ENCODE measurements around the gene RHBDD2. TPM values are rescaled to one million over a fixed set of nuclear protein-coding genes. Genes with fewer than 3 reads are reported as not detected.
A peak's percentile ranks its signal among the peaks of the same experiment; 100 is the strongest.

Gene RHBDD2
- total RNA-seq (2011; cell fraction: chromatin; rRNA removed; ENCODE audit: low replicate concordance), result 22.0 and 61.8 TPM in 2 replicates
- 61.1 and 68.0 TPM in 2 replicates for total RNA-seq (2011; cell fraction: nucleolus; rRNA removed)
- total RNA-seq (2011; cell fraction: nucleoplasm; rRNA removed), result 53.5 and 72.0 TPM in 2 replicates
- total RNA-seq (2014; rRNA removed), result 22.3 and 29.1 TPM in 2 replicates
- total RNA-seq (2014; rRNA removed; fragmentation: Illumina TruSeq; extraction: Trizol), result 11.0 and 11.8 TPM in 2 replicates
- 14.5 and 14.9 TPM in 2 replicates for total RNA-seq (2015; rRNA removed; fragmentation: Illumina TruSeq; extraction: Trizol)
- total RNA-seq (2021), result 33.6 and 36.7 TPM in 2 replicates
- 17.9 and 33.4 TPM in 2 replicates for polyA plus RNA-seq (2011; rRNA removed)
- 31.3 and 72.7 TPM in 2 replicates for polyA plus RNA-seq (2011; cell fraction: cytosol; rRNA removed)
- 19.7 and 50.0 TPM in 2 replicates for polyA plus RNA-seq (2011; cell fraction: nucleus; rRNA removed)
- polyA plus RNA-seq (2012), result 37.9 and 107 TPM in 2 replicates
- 23.8 and 45.5 TPM in 2 replicates for polyA plus RNA-seq (2014; fragmentation: Illumina TruSeq; extraction: Trizol)
- 1 to 10 TPM; 3.3 to 5.4 TPM for polyA plus RNA-seq (2014; fragmentation: Nextera tagmentation; extraction: Ambion mirVana)
- 20.1 and 20.9 TPM in 2 replicates for polyA plus RNA-seq (2014; rRNA removed)
- polyA minus RNA-seq (2011; rRNA and poly(A)+ RNA removed), result 12.8 and 15.1 TPM in 2 replicates
- polyA minus RNA-seq (2011; cell fraction: cytosol; rRNA and poly(A)+ RNA removed), result 20.8 and 31.7 TPM in 2 replicates
- 10.0 and 15.5 TPM in 2 replicates for polyA minus RNA-seq (2011; cell fraction: nucleus; rRNA and poly(A)+ RNA removed)
- percentile 79 among the genes with signal in this experiment for Bru-seq, nascent RNA
- percentile 61 among the genes with signal in this experiment for BruChase-seq, experiment 1, labeled RNA remaining after a 2-hour chase
- percentile 60 among the genes with signal in this experiment for BruChase-seq, experiment 2, labeled RNA remaining after a 6-hour chase
- long read RNA-seq, experiment 1, transcript RHBDD2-201 (4 exons, 1,802 nt), result major isoform, 26 of 57 reads
- long read RNA-seq, experiment 1, transcript RHBDD2-202 (5 exons, 1,878 nt), result minor isoform, 9 of 57 reads
- long read RNA-seq, experiment 1, partial matches to known transcripts, result 15 of 57 reads
- long read RNA-seq, experiment 1, other reads (novel, unspliced or antisense), result 1 of 57 reads
- long read RNA-seq, experiment 2, transcript RHBDD2-201 (4 exons, 1,802 nt), result major isoform, 18 of 40 reads
- long read RNA-seq, experiment 2, transcript RHBDD2-202 (5 exons, 1,878 nt), result minor isoform, 17 of 40 reads
- long read RNA-seq, experiment 2, partial matches to known transcripts, result 0 of 40 reads
- long read RNA-seq, experiment 2, other reads (novel, unspliced or antisense), result 4 of 40 reads
- long read RNA-seq, experiment 3, transcript RHBDD2-201 (4 exons, 1,802 nt), result major isoform, 26 of 33 reads
- long read RNA-seq, experiment 3, partial matches to known transcripts, result 2 of 33 reads
- long read RNA-seq, experiment 3, other reads (novel, unspliced or antisense), result 1 of 33 reads

DNA sequence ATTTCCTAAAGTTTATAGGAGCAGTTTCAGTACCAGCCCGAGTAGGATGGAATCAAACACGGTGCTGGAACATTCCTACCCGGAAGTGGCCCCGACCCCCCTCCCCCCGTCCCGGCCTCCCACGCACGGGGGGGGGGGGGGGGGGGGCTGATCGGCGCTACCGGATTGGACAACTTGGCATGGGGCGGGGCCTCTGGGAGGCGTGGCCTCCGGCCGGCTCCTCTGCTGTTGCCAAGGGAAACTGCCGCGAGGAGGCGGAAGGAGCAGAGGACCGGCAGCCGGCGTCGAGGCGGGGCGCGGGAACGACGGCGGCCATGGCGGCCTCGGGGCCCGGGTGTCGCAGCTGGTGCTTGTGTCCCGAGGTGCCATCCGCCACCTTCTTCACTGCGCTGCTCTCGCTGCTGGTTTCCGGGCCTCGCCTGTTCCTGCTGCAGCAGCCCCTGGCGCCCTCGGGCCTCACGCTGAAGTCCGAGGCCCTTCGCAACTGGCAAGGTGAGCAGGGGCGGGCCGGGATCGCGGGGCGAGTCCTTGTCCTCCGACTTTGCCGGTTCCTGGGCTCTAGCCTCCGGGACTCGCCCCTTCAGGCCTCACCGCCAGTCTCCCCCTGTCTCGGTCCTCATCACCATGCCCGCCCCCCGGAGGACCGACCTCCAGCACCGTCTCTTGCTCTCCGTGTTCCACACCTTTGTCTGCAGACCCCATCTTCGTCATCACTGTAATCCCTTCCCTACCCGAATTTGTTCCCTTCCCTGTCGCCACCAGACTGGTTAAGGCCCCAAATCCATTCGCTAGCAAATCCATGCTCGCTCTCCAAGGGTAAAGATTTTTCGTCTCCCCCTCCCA, at the start of gene RHBDD2:
Gene RHBDD2, plus strand, starts transcription at position 266 of the 843 bp plus-strand sequence. Its CDS starts 49 bp downstream, at position 315.
- peak; percentile 98 to 100 (median 100) for DNase-seq (ENCODE audit: extremely low read depth in 1 of 4, low spot score in 3 of 4)
- Histone ChIP-seq H3K4me2 (ENCODE audit: insufficient read depth, low read length) (peak within 1 kb of the TSS; percentile 95), H3K36me3 (ENCODE audit: control insufficient read depth, insufficient read depth, low read length) (peaks cover 32% of the 10 kb centered on the region), H3K9ac (ENCODE audit: insufficient read depth in 1 of 2, low read depth in 2 of 2, low read length in 2 of 2) (peak within 1 kb of the TSS; percentile 72 to 99), H3K9me1 (ENCODE audit: control insufficient read depth, insufficient read depth, low read length) (no peaks in the 10 kb centered on the region), H3K9me3 (replicated peaks; ENCODE audit: control insufficient read depth, insufficient read depth, low read depth, low read length) (no peaks in the 10 kb centered on the region), H3K4me1 (replicated peaks in 1 of 2; ENCODE audit: control insufficient read depth in 2 of 2, insufficient read depth in 2 of 2, low read length in 2 of 2) (peaks cover 21 to 22% of the 10 kb centered on the region in 2 experiments), H4K20me1 (replicated peaks; ENCODE audit: control insufficient read depth, insufficient read depth, low read length) (no peaks in the 10 kb centered on the region), H3K79me2 (ENCODE audit: control insufficient read depth, insufficient read depth, low read length) (peaks cover 18% of the 10 kb centered on the region), H3K27ac (ENCODE audit: extremely low read depth, low read depth, low read length) (peak within 1 kb of the TSS; percentile 61), H3K4me3 (peak within 1 kb of the TSS; percentile 65), H3K27me3 (ENCODE audit: control insufficient read depth in 2 of 2, insufficient read depth in 2 of 2, low read length in 2 of 2) (no peaks in the 10 kb centered on the region), H2AFZ (ENCODE audit: low read depth, low read length) (peak within 1 kb of the TSS; percentile 95)
- 2% methylated on average over 40 of the region's 65 CpGs for WGBS (ENCODE audit: insufficient coverage, low coverage, missing lambda C conversion rate)
- POLR2A ChIA-PET, result interaction anchor here (0.6 to 2.1 kb wide), 6 partner anchors 11 to 205 kb away, joined by 3 to 4 read pairs (median 3); no protein-coding TSS in a partner anchor
- in situ Hi-C loops (cut with MboI), result no loop called here
- BruUV-seq (replicated peaks), result no TSS peak
- FAIRE-seq, result peak; percentile 51
- intact Hi-C loops (cut with micrococcal nuclease), result no loop called here
- CTCF ChIA-PET (ENCODE audit: low intra/inter-chr PET ratio), result no interaction called here
- peak; percentile 98 for ATAC-seq
- TF ChIP-seq POLR2B (IDR thresholded peaks at IDR 0.05; ENCODE audit: low read depth, partially characterized antibody), result peak; percentile 81
- no peak for TF ChIP-seq ZC3H4 (CRISPR knock-in tag; IDR thresholded peaks at IDR 0.05; ENCODE audit: borderline replicate concordance)
- no peak for TF ChIP-seq HSF4 (CRISPR knock-in tag; IDR thresholded peaks at IDR 0.05; ENCODE audit: borderline replicate concordance)
- TF ChIP-seq KLF16 (IDR thresholded peaks at IDR 0.05), result no peak; the same call in 1 of the 2 replicates
- TF ChIP-seq DDX20 (tag; IDR thresholded peaks at IDR 0.05; ENCODE audit: low read depth), result no peak
- TF ChIP-seq, protein P1, sequence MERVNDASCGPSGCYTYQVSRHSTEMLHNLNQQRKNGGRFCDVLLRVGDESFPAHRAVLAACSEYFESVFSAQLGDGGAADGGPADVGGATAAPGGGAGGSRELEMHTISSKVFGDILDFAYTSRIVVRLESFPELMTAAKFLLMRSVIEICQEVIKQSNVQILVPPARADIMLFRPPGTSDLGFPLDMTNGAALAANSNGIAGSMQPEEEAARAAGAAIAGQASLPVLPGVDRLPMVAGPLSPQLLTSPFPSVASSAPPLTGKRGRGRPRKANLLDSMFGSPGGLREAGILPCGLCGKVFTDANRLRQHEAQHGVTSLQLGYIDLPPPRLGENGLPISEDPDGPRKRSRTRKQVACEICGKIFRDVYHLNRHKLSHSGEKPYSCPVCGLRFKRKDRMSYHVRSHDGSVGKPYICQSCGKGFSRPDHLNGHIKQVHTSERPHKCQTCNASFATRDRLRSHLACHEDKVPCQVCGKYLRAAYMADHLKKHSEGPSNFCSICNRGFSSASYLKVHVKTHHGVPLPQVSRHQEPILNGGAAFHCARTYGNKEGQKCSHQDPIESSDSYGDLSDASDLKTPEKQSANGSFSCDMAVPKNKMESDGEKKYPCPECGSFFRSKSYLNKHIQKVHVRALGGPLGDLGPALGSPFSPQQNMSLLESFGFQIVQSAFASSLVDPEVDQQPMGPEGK (CRISPR knock-in tag; IDR thresholded peaks at IDR 0.05; ENCODE audit: borderline replicate concordance), result no peak
- TF ChIP-seq ZNF165 (CRISPR knock-in tag; IDR thresholded peaks at IDR 0.05; ENCODE audit: borderline replicate concordance), result no peak
- no peak for TF ChIP-seq ARID1B (IDR thresholded peaks at IDR 0.05)
- no peak for TF ChIP-seq ZNF354B (CRISPR knock-in tag; IDR thresholded peaks at IDR 0.05)
- no peak for TF ChIP-seq MED1 (CRISPR knock-in tag; IDR thresholded peaks at IDR 0.05; ENCODE audit: borderline replicate concordance)
- TF ChIP-seq DPF2 (IDR thresholded peaks at IDR 0.05), result no peak
- 0 out of 2 replicates have a peak, but pooled peaks have one; percentile 48 for TF ChIP-seq FOSL1 (tag; conservative IDR thresholded peaks at IDR 0.05)
- TF ChIP-seq KDM1A (IDR thresholded peaks at IDR 0.05), result peak; percentile 15 to 41; a peak in 2 of 4 replicates
- TF ChIP-seq, protein P2, sequence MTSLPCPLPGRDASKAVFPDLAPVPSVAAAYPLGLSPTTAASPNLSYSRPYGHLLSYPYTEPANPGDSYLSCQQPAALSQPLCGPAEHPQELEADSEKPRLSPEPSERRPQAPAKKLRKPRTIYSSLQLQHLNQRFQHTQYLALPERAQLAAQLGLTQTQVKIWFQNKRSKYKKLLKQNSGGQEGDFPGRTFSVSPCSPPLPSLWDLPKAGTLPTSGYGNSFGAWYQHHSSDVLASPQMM (CRISPR knock-in tag; IDR thresholded peaks at IDR 0.05), result no peak

Measured in K562 (cell line).